Measurements from ENCODE around the gene SERPINA5.

Gene SERPINA5

DNA sequence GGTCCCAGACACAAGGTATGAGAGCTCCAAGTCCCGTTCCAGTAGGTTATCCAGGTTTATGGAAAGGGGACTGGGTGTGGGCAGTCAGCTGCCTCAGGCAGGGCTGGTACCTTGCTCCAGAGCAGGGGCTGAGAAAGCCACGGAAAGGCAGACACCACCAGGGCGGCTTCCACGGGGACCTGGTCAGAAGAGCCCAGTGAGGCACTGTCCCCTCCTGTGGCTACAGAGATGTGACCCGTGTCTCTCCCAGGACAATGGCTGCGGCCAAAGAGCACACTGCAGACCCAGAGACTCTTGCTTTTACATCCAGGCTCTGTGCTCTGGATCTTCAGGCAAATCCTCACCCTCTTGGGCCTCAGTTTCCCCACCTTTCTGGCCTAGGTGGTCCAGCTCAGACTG, 11.2 kb upstream of the SERPINA5 start:
- intact Hi-C loops (cut with DNase I; ENCODE audit: low total_unique reads): no loop called here
- Histone ChIP-seq H3K4me1 (peaks cover 0 to 12% (median 5%) of the 10 kb centered on the region in 4 donors), H3K36me3 (no peaks in the 10 kb centered on the region), H3K4me3 (no peak overlapping the region), H3K27me3 (no peaks in the 10 kb centered on the region), H3K27ac (no peak overlapping the region), H3K9me3 (no peaks in the 10 kb centered on the region)
- TF ChIP-seq, protein P1, sequence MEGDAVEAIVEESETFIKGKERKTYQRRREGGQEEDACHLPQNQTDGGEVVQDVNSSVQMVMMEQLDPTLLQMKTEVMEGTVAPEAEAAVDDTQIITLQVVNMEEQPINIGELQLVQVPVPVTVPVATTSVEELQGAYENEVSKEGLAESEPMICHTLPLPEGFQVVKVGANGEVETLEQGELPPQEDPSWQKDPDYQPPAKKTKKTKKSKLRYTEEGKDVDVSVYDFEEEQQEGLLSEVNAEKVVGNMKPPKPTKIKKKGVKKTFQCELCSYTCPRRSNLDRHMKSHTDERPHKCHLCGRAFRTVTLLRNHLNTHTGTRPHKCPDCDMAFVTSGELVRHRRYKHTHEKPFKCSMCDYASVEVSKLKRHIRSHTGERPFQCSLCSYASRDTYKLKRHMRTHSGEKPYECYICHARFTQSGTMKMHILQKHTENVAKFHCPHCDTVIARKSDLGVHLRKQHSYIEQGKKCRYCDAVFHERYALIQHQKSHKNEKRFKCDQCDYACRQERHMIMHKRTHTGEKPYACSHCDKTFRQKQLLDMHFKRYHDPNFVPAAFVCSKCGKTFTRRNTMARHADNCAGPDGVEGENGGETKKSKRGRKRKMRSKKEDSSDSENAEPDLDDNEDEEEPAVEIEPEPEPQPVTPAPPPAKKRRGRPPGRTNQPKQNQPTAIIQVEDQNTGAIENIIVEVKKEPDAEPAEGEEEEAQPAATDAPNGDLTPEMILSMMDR (IDR thresholded peaks at IDR 0.05): no peak
- DNase-seq: peak in 1 of 2 donors; percentile 44

DNA sequence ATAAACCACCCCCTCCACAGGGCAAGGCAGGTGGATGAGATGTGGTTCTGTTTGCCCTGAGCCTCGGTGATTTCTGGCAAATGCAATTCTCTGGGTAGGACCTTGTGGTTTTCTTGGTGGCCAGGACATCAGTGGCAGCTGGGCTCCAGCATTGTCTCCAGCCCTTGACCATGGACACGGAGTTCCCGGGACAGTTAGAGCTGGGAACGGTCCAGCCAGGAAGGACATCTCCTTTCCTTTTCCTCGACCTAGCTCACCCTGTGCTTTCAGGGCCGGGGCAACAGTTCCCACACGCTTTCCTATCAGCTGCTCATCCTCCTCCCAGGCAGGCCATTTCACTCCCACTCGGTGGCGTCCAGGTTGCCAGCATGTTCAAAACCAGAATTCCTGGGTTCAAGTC, 10.8 kb upstream of the SERPINA5 start:
- peaks cover 0 to 12% (median 5%) of the 10 kb centered on the region in 4 donors for H3K4me1 ChIP-seq
- intact Hi-C loops (cut with DNase I; ENCODE audit: low total_unique reads): no loop called here
- no peak overlapping the region for H3K4me3 ChIP-seq
- no peaks in the 10 kb centered on the region for H3K27me3 ChIP-seq
- no peak overlapping the region for H3K27ac ChIP-seq
- TF ChIP-seq, protein P1 (IDR thresholded peaks at IDR 0.05): no peak
- no peaks in the 10 kb centered on the region for H3K36me3 ChIP-seq
- peak in 1 of 2 donors; percentile 56 for DNase-seq
- no peaks in the 10 kb centered on the region for H3K9me3 ChIP-seq

DNA sequence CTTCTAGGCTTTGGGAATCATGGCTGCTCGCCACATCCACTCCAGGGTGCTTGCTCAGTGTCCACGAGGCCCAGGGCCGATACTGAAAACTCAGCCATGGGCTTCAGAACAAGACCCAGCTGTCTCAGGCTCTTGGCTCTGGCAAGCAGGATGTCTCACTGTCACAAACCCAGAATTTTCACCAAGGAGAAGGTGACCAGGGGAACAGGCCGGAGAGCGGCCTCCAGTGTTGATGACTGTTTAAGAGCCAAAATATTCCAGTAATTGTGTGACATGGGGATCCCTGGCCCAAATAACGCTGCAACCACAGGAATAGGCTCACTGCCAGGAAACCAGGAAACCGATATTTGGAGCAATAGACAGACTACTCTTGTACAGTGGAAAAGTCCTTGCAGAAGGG, 9.8 kb upstream of the SERPINA5 start:
- Histone ChIP-seq H3K27me3 (no peaks in the 10 kb centered on the region), H3K4me3 (no peak overlapping the region), H3K36me3 (no peaks in the 10 kb centered on the region), H3K9me3 (no peaks in the 10 kb centered on the region), H3K4me1 (peaks cover 0 to 12% (median 5%) of the 10 kb centered on the region in 4 donors), H3K27ac (peak overlapping the region in 1 of 2 donors; percentile 43)
- TF ChIP-seq, protein P1 (IDR thresholded peaks at IDR 0.05): no peak
- peak in 1 of 2 donors; percentile 63 for DNase-seq
- intact Hi-C loops (cut with DNase I; ENCODE audit: low total_unique reads): no loop called here

DNA sequence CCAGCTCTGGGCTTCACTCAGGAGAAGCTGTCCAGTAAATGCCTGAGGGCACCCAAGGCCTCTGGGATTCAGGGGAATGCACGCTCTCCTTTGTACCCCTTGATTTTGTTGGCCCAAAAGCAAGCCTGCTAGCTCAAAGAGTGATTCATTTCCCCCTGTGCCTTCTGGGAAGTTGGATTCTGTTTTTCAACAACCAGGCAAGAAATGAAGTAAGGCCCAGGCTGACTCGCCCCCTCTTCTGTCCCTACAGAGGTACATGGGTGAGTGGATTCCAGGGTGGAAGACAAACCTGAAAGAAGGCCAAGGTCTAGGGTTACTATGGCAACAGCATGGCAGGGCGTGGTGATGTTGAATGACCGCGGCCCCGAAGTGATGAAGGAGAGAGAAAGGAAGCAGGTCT, 9.3 kb upstream of the SERPINA5 start:
- H3K27ac ChIP-seq: peak overlapping the region in 1 of 2 donors; percentile 43
- H3K4me1 ChIP-seq: peaks cover 0 to 12% (median 5%) of the 10 kb centered on the region in 4 donors
- H3K4me3 ChIP-seq: no peak overlapping the region
- TF ChIP-seq, protein P1 (IDR thresholded peaks at IDR 0.05): no peak
- intact Hi-C loops (cut with DNase I; ENCODE audit: low total_unique reads): no loop called here
- no peaks in the 10 kb centered on the region for H3K36me3 ChIP-seq
- no peaks in the 10 kb centered on the region for H3K9me3 ChIP-seq
- H3K27me3 ChIP-seq: no peaks in the 10 kb centered on the region
- DNase-seq: peak in 1 of 2 donors; percentile 59

DNA sequence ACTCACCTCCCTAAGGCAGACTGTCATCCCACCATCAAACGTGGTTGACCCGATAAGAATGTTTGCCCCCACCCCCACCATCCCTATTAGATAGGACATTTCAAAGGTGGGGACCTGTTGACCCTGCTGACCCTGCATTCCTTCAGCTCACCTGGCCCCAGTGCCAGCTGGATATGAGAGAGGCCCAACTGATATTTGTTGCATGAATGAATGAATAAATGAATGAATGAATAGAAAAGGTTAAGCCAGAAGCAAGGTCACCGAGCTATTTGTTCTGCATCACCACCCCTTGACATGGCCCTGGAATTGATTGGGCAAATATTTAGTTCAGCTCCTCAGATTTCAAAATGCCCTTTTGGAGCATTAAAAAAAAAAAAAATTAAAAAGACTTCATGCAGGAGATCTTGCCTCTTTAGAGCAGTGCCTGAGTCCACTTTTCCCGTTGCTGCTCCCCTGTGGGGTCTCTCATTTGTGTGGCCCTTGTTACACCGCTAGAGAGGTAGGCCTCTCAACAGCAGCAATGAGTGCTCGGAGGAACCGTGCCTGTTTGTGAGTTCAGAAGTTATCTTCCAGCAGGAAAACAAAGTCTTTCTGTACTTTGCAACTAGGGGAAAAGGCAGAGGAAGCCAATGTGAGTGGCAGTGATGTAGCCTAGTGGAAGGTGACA, 8.5 kb upstream of the SERPINA5 start:
- intact Hi-C loops (cut with DNase I; ENCODE audit: low total_unique reads): no loop called here
- H3K4me3 ChIP-seq: no peak overlapping the region
- TF ChIP-seq, protein P1 (IDR thresholded peaks at IDR 0.05): no peak
- H3K27ac ChIP-seq: peak overlapping the region in 1 of 2 donors; percentile 43
- H3K4me1 ChIP-seq: peaks cover 0 to 12% (median 5%) of the 10 kb centered on the region in 4 donors
- peak in 1 of 2 donors; percentile 3 for DNase-seq
- H3K36me3 ChIP-seq: no peaks in the 10 kb centered on the region
- no peaks in the 10 kb centered on the region for H3K9me3 ChIP-seq
- H3K27me3 ChIP-seq: no peaks in the 10 kb centered on the region

Data from tibial artery (tissue), 4 donors.